ENCODE results near the gene SCAF1. TPM values are rescaled to one million over a fixed set of nuclear protein-coding genes. Genes with fewer than 3 reads are reported as not detected.

Gene SCAF1
- total and polyA plus RNA-seq, 10 of the 15 experiments (the other 5 are each of a cell fraction or from before 2014, with no cell fraction given): 0.18 to 77.0 (median 5.3) TPM

DNA sequence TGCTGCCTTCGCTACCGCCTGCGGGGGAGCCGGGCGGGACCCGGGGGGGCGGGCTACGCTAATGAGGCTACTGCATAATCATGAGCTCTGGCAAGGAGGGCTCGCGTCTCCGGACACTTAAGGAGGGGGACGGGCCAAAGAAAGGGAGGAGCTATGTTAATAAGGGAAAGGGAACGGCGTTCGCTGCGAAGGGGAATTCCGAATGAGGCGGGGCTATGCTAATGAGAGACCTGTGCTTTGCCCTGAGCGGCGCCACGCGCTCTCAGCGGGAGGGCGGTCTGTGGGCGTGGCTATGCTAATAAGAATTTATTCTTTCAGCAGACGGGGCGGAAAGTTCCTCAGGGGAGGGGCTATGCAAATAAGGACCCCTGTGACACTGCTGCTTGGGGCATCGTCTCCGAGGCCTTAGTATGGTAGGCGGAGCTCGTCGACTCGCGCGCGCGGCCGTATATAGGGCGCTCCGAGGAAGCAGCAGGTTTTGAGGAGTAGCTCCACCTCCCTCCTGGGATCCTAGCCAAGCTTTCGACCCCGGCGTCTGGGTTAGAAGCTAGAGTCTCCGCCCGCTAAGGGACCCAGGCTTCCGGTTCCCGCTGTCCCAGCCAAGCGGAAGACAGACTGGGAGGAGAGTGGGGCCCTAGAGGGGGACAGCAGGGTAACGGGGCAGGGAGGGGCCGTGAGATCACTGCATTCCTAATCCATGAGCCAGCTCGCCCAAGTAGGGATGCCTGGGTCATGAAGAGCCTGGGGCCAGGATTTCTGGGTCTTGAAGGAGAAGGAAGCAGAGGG lies 1.7 kb upstream of the SCAF1 start, which contains the start of gene RRAS (continued):
- no peak for TF ChIP-seq PRDM15 (CRISPR knock-in tag; IDR thresholded peaks at IDR 0.05)
- TF ChIP-seq TBL1XR1 (IDR thresholded peaks at IDR 0.05; ENCODE audit: low read depth, low read length): peak; percentile 12; the same call in 1 of the 2 replicates
- 0 out of 2 replicates have a peak, but pooled peaks have one; percentile 4 for TF ChIP-seq NRF1 (conservative IDR thresholded peaks at IDR 0.05; ENCODE audit: low read depth, low read length)
- TF ChIP-seq TCF12 (IDR thresholded peaks at IDR 0.05; ENCODE audit: low read depth, low read length): no peak
- TF ChIP-seq NFXL1 (IDR thresholded peaks at IDR 0.05; ENCODE audit: borderline replicate concordance): no peak
- TF ChIP-seq MTA3 (IDR thresholded peaks at IDR 0.05; ENCODE audit: borderline replicate concordance, low read length): no peak
- peak; percentile 1 for TF ChIP-seq SIX5 (IDR thresholded peaks at IDR 0.05; ENCODE audit: low read depth, low read length, severe bottlenecking)
- 0 out of 4 replicates have a peak, but pooled peaks of 1 of the 2 experiments have one; percentile 35 for TF ChIP-seq SRF (IDR thresholded peaks at IDR 0.05; ENCODE audit: low read depth in 2 of 2, low read length in 2 of 2)
- peak; percentile 70; the same call in 1 of the 2 replicates for TF ChIP-seq ZBTB40 (IDR thresholded peaks at IDR 0.05; ENCODE audit: borderline replicate concordance)
- TF ChIP-seq MYC (IDR thresholded peaks at IDR 0.05; ENCODE audit: insufficient read depth, insufficient read length, insufficient replicate concordance, low read length, severe bottlenecking): no peak
- TF ChIP-seq, protein P1, sequence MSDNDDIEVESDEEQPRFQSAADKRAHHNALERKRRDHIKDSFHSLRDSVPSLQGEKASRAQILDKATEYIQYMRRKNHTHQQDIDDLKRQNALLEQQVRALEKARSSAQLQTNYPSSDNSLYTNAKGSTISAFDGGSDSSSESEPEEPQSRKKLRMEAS (IDR thresholded peaks at IDR 0.05; ENCODE audit: low read depth, low read length): peak; percentile 40; the same call in 1 of the 2 replicates
- TF ChIP-seq SKIL (IDR thresholded peaks at IDR 0.05; ENCODE audit: low read depth, poor library complexity, severe bottlenecking): peak; percentile 54
- TF ChIP-seq CHD1 (IDR thresholded peaks at IDR 0.05; ENCODE audit: low read depth, low read length): no peak
- 0 out of 2 replicates have a peak, but pooled peaks have one; percentile 13 for TF ChIP-seq E2F4 (IDR thresholded peaks at IDR 0.05; ENCODE audit: low read depth, low read length)
- 0 out of 2 replicates have a peak, but pooled peaks have one; percentile 6 for TF ChIP-seq RUNX3 (IDR thresholded peaks at IDR 0.05; ENCODE audit: low read length)
- peak; percentile 36; the same call in 1 of the 2 replicates for TF ChIP-seq GATAD2B (conservative IDR thresholded peaks at IDR 0.05; ENCODE audit: low read depth)
